HG02759 (cell line): Measurements from ENCODE around the gene CEP72.
A peak's percentile ranks its signal among the peaks of the same experiment; 100 is the strongest.
"Not testable (repeated sequence)": the region's sequence is repeated elsewhere in the genome, so short reads cannot be mapped to it uniquely, and the experiment has no call there.

Experiments
- ATAC-seq: cut with Tn5 transposase; IDR thresholded peaks from one replicate; pipeline ENCODE4 v1.9.1; 2021; ENCODE audit warnings: mild to moderate bottlenecking, moderate library complexity; ENCODE audit not compliant: unreplicated experiment

The CEP72 gene

GRCh38 chr5:595285-595875 lies 16.8 kb upstream of the CEP72 start:
- no peak for ATAC-seq

GRCh38 chr5:597871-598563 lies 14.1 kb upstream of the CEP72 start:
- no peak for ATAC-seq

- no peak for ATAC-seq
Observed at GRCh38 chr5:598564-598890, 13.6 kb upstream of the CEP72 start.

GRCh38 chr5:600886-601541 lies 11.1 kb upstream of the CEP72 start:
- no peak for ATAC-seq

- ATAC-seq, result no peak
Observed at GRCh38 chr5:601771-602465, 10.2 kb upstream of the CEP72 start.

- ATAC-seq, result no peak
Observed at GRCh38 chr5:602466-603035, 9.6 kb upstream of the CEP72 start.

GRCh38 chr5:603081-603998 lies 8.8 kb upstream of the CEP72 start:
- no peak for ATAC-seq

- ATAC-seq, result no peak
Observed at GRCh38 chr5:604391-604831, 7.7 kb upstream of the CEP72 start.

GRCh38 chr5:605090-605489 lies 7.0 kb upstream of the CEP72 start:
- not testable (repeated sequence) for ATAC-seq

- ATAC-seq, result no peak
Observed at GRCh38 chr5:606061-606460, 6.1 kb upstream of the CEP72 start.

GRCh38 chr5:606526-607399 lies 5.4 kb upstream of the CEP72 start:
- ATAC-seq, result no peak

GRCh38 chr5:607541-608428 lies 4.4 kb upstream of the CEP72 start:
- ATAC-seq, result peak; percentile 52

- ATAC-seq, result no peak
Observed at GRCh38 chr5:608429-609370, 3.4 kb upstream of the CEP72 start.

GRCh38 chr5:609506-609905 lies 2.6 kb upstream of the CEP72 start:
- ATAC-seq, result no peak

- no peak for ATAC-seq
Observed at GRCh38 chr5:610011-610743, 2.0 kb upstream of the CEP72 start.
